ENCODE measurements around the gene NR2F2. TPM values are rescaled to one million over a fixed set of nuclear protein-coding genes. Genes with fewer than 3 reads are reported as not detected.

NR2F2 gene
- total RNA-seq, 2 experiments from 2014 or later: not detected

- Mint-ChIP-seq H3K27me3 (peaks cover 59% of the 10 kb centered on the region), H3K4me3 (no peak overlapping the region), H3K4me1 (ENCODE audit: low read depth) (peaks cover 3% of the 10 kb centered on the region), H3K36me3 (ENCODE audit: low read depth) (no peaks in the 10 kb centered on the region), H3K9me3 (no peaks in the 10 kb centered on the region), H3K27ac (no peak overlapping the region)
- DNase-seq: no peak
- intact Hi-C loops (cut with micrococcal nuclease): no loop called here
- ChIA-PET CTCF (interaction anchor here (1.3 kb wide), 1 partner anchor 8 kb away, joined by 3 read pairs; no protein-coding TSS in a partner anchor), POLR2A (no interaction called here)
- no peak for ATAC-seq
- no peak for TF ChIP-seq CTCF (IDR thresholded peaks at IDR 0.05)
Measured at GRCh38 chr15:96321639-96322535, 8.6 kb upstream of the NR2F2 start.

- intact Hi-C loops (cut with micrococcal nuclease): no loop called here
- H3K4me1 Mint-ChIP-seq (ENCODE audit: low read depth): peaks cover 3% of the 10 kb centered on the region
- CTCF ChIA-PET: interaction anchor here (1.3 kb wide), 1 partner anchor 9 kb away, joined by 3 read pairs; no protein-coding TSS in a partner anchor
- H3K9me3 Mint-ChIP-seq: no peaks in the 10 kb centered on the region
- no peak for ATAC-seq
- no peak for TF ChIP-seq CTCF (IDR thresholded peaks at IDR 0.05)
- no peak overlapping the region for H3K4me3 Mint-ChIP-seq
- H3K27ac Mint-ChIP-seq: no peak overlapping the region
- peaks cover 60% of the 10 kb centered on the region for H3K27me3 Mint-ChIP-seq
- no peak for DNase-seq
- no peaks in the 10 kb centered on the region for H3K36me3 Mint-ChIP-seq (ENCODE audit: low read depth)
- POLR2A ChIA-PET: no interaction called here
Measured at GRCh38 chr15:96322536-96323318, 7.8 kb upstream of the NR2F2 start.

- Mint-ChIP-seq H3K27me3 (peaks cover 67% of the 10 kb centered on the region), H3K4me3 (no peak overlapping the region), H3K36me3 (ENCODE audit: low read depth) (no peaks in the 10 kb centered on the region), H3K27ac (no peak overlapping the region), H3K4me1 (ENCODE audit: low read depth) (peaks cover 3% of the 10 kb centered on the region), H3K9me3 (no peaks in the 10 kb centered on the region)
- intact Hi-C loops (cut with micrococcal nuclease): no loop called here
- no peak for DNase-seq
- POLR2A ChIA-PET: no interaction called here
- CTCF ChIA-PET: no interaction called here
- TF ChIP-seq CTCF (IDR thresholded peaks at IDR 0.05): no peak
- ATAC-seq: no peak
Measured at GRCh38 chr15:96323319-96324145, 7.0 kb upstream of the NR2F2 start.

GRCh38 chr15:96324192-96324895 lies 6.2 kb upstream of the NR2F2 start:
- ATAC-seq (no peak), DNase-seq (no peak)
- ChIA-PET CTCF (no interaction called here), POLR2A (no interaction called here)
- no peak for TF ChIP-seq CTCF (IDR thresholded peaks at IDR 0.05)
- H3K36me3 Mint-ChIP-seq (ENCODE audit: low read depth): no peaks in the 10 kb centered on the region
- H3K4me1 Mint-ChIP-seq (ENCODE audit: low read depth): peaks cover 3% of the 10 kb centered on the region
- H3K27ac Mint-ChIP-seq: no peak overlapping the region
- intact Hi-C loops (cut with micrococcal nuclease): no loop called here
- H3K4me3 Mint-ChIP-seq: no peak overlapping the region
- no peaks in the 10 kb centered on the region for H3K9me3 Mint-ChIP-seq
- peaks cover 73% of the 10 kb centered on the region for H3K27me3 Mint-ChIP-seq
